ENCODE results near the gene XPO1. TPM values are rescaled to one million over a fixed set of nuclear protein-coding genes. Genes with fewer than 3 reads are reported as not detected.
"Not testable (repeated sequence)": the region's sequence is repeated elsewhere in the genome, so short reads cannot be mapped to it uniquely, and the experiment has no call there.

The XPO1 gene
- total RNA-seq, 6 donors from 2014 or later = 52.2 to 145 (median 81.9) TPM

GRCh38 chr2:61493523-61493942 lies 44.6 kb downstream of the XPO1 start:
- Histone ChIP-seq H3K36me3 (peaks cover 14 to 100% (median 67%) of the 10 kb centered on the region in 4 donors), H3K27me3 (no peaks in the 10 kb centered on the region), H3K9me3 (no peaks in the 10 kb centered on the region), H3K4me3 (no peak overlapping the region), H3K27ac (no peak overlapping the region), H3K4me1 (peaks cover 0 to 7% (median 0%) of the 10 kb centered on the region in 4 donors)
- ATAC-seq (ENCODE audit: low FRiP score in 2 of 2) = no peak
- TF ChIP-seq POLR2A (IDR thresholded peaks at IDR 0.05) = no peak
- TF ChIP-seq EP300 (IDR thresholded peaks at IDR 0.05) = no peak
- 43 to 59% methylated on average over 2 of the region's 2 CpGs for WGBS, 2 donors
- DNase-seq = no peak

- H3K9me3 ChIP-seq = no peaks in the 10 kb centered on the region
- no peak overlapping the region for H3K4me3 ChIP-seq
- H3K27ac ChIP-seq = no peak overlapping the region
- no peaks in the 10 kb centered on the region for H3K27me3 ChIP-seq
- 87 to 90% methylated on average over 2 of the region's 2 CpGs for WGBS, 2 donors
- TF ChIP-seq POLR2A (IDR thresholded peaks at IDR 0.05) (no peak), EP300 (IDR thresholded peaks at IDR 0.05) (no peak)
- TF ChIP-seq, protein P1, sequence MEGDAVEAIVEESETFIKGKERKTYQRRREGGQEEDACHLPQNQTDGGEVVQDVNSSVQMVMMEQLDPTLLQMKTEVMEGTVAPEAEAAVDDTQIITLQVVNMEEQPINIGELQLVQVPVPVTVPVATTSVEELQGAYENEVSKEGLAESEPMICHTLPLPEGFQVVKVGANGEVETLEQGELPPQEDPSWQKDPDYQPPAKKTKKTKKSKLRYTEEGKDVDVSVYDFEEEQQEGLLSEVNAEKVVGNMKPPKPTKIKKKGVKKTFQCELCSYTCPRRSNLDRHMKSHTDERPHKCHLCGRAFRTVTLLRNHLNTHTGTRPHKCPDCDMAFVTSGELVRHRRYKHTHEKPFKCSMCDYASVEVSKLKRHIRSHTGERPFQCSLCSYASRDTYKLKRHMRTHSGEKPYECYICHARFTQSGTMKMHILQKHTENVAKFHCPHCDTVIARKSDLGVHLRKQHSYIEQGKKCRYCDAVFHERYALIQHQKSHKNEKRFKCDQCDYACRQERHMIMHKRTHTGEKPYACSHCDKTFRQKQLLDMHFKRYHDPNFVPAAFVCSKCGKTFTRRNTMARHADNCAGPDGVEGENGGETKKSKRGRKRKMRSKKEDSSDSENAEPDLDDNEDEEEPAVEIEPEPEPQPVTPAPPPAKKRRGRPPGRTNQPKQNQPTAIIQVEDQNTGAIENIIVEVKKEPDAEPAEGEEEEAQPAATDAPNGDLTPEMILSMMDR (IDR thresholded peaks at IDR 0.05) = no peak
- ATAC-seq (ENCODE audit: low FRiP score in 2 of 2) = no peak
- DNase-seq = no peak
- peaks cover 0 to 7% (median 0%) of the 10 kb centered on the region in 4 donors for H3K4me1 ChIP-seq
- H3K36me3 ChIP-seq = peaks cover 16 to 98% (median 68%) of the 10 kb centered on the region in 4 donors
Measured at GRCh38 chr2:61492476-61492875, 45.7 kb downstream of the XPO1 start.

- Histone ChIP-seq H3K36me3 (peaks cover 23 to 96% (median 75%) of the 10 kb centered on the region in 4 donors), H3K4me3 (no peak overlapping the region), H3K27ac (peak overlapping the region in 1 of 4 donors; percentile 32), H3K27me3 (no peaks in the 10 kb centered on the region), H3K4me1 (no peaks in the 10 kb centered on the region), H3K9me3 (no peaks in the 10 kb centered on the region)
- peak in 1 of 2 donors; percentile 32 for DNase-seq
- ATAC-seq (ENCODE audit: low FRiP score in 2 of 2) = no peak
- 83 to 84% methylated on average over 5 of the region's 5 CpGs for WGBS, 2 donors
- TF ChIP-seq EP300 (IDR thresholded peaks at IDR 0.05) (no peak), POLR2A (IDR thresholded peaks at IDR 0.05) (no peak), POLR2AphosphoS5 (IDR thresholded peaks at IDR 0.05) (no peak)
- TF ChIP-seq, protein P1 (IDR thresholded peaks at IDR 0.05) = no peak
Measured at GRCh38 chr2:61485281-61485680, 52.9 kb downstream of the XPO1 start.

GRCh38 chr2:61478086-61478485 lies 60.1 kb downstream of the XPO1 start:
- H3K9me3 ChIP-seq = no peaks in the 10 kb centered on the region
- no peak for TF ChIP-seq EP300 (IDR thresholded peaks at IDR 0.05)
- TF ChIP-seq POLR2A (IDR thresholded peaks at IDR 0.05) = no peak
- TF ChIP-seq POLR2AphosphoS5 (IDR thresholded peaks at IDR 0.05) = no peak
- TF ChIP-seq, protein P1 (IDR thresholded peaks at IDR 0.05) = no peak
- H3K36me3 ChIP-seq = peaks cover 22 to 57% (median 37%) of the 10 kb centered on the region in 4 donors
- WGBS, 2 donors = 89 to 92% methylated on average over 6 of the region's 6 CpGs
- no peaks in the 10 kb centered on the region for H3K4me1 ChIP-seq
- DNase-seq = no peak
- no peak overlapping the region for H3K27ac ChIP-seq
- H3K4me3 ChIP-seq = no peak overlapping the region
- ATAC-seq (ENCODE audit: low FRiP score in 2 of 2) = no peak
- no peaks in the 10 kb centered on the region for H3K27me3 ChIP-seq

GRCh38 chr2:61476929-61477589 lies 61.1 kb downstream of the XPO1 start:
- not testable (repeated sequence) for DNase-seq; H3K27ac ChIP-seq; H3K27me3 ChIP-seq; H3K9me3 ChIP-seq; ATAC-seq (ENCODE audit: low FRiP score in 2 of 2); H3K4me1 ChIP-seq; H3K4me3 ChIP-seq
- peaks cover 13 to 47% (median 28%) of the 10 kb centered on the region in 4 donors for H3K36me3 ChIP-seq
- 96% methylated on average over 11 to 12 of the region's 12 CpGs for WGBS, 2 donors

Measured in upper lobe of left lung (tissue), 6 donors.